ENCODE data around the gene TRIM7. TPM values are rescaled to one million over a fixed set of nuclear protein-coding genes. Genes with fewer than 3 reads are reported as not detected.
A peak's percentile ranks its signal among the peaks of the same experiment; 100 is the strongest.
"Not testable (repeated sequence)": the region's sequence is repeated elsewhere in the genome, so short reads cannot be mapped to it uniquely, and the experiment has no call there.

Gene TRIM7
- total RNA-seq, 1 donor from 2014 or later: 21.7 TPM

GRCh38 chr5:181193656-181194055 lies 11.3 kb downstream of the TRIM7 start:
- DNase-seq: no peak

- no peak for DNase-seq
These were observed 12.5 kb downstream of the TRIM7 start for GRCh38 chr5:181192337-181193046.

GRCh38 chr5:181191526-181192336 lies 13.3 kb downstream of the TRIM7 start:
- DNase-seq: peak; percentile 98

- DNase-seq: peak; percentile 54
These were observed 14.1 kb downstream of the TRIM7 start for GRCh38 chr5:181190711-181191525.

GRCh38 chr5:181189962-181190710 lies 14.9 kb downstream of the TRIM7 start:
- no peak for DNase-seq

GRCh38 chr5:181189363-181189961 lies 15.5 kb downstream of the TRIM7 start:
- peak; percentile 21 for DNase-seq

- DNase-seq: peak; percentile 95
These were observed 16.2 kb downstream of the TRIM7 start for GRCh38 chr5:181188700-181189362.

GRCh38 chr5:181187500-181188213 lies 17.3 kb downstream of the TRIM7 start:
- peak; percentile 90 for DNase-seq

GRCh38 chr5:181186986-181187499 lies 18.0 kb downstream of the TRIM7 start:
- DNase-seq: no peak

GRCh38 chr5:181186022-181186421 lies 19.0 kb downstream of the TRIM7 start:
- no peak for DNase-seq

GRCh38 chr5:181185560-181185959 lies 19.4 kb downstream of the TRIM7 start:
- DNase-seq: no peak

- DNase-seq: no peak
These were observed 20.2 kb downstream of the TRIM7 start for GRCh38 chr5:181184845-181185216.

- no peak for DNase-seq
These were observed 22.3 kb downstream of the TRIM7 start for GRCh38 chr5:181182651-181183050.

- peak; percentile 77 for DNase-seq
These were observed 23.1 kb downstream of the TRIM7 start for GRCh38 chr5:181181650-181182565.

- DNase-seq: not testable (repeated sequence)
These were observed 27.4 kb downstream of the TRIM7 start for GRCh38 chr5:181177559-181177958.

GRCh38 chr5:181176254-181176952 lies 28.6 kb downstream of the TRIM7 start:
- DNase-seq: no peak

GRCh38 chr5:181173420-181174342 lies 31.3 kb downstream of the TRIM7 start:
- DNase-seq: peak; percentile 56

Measured in tongue (tissue), 2 donors.